Daoy (cell line): ENCODE results near the gene ZNF433. TPM values are rescaled to one million over a fixed set of nuclear protein-coding genes. Genes with fewer than 3 reads are reported as not detected.
"Not testable (repeated sequence)": the region's sequence is repeated elsewhere in the genome, so short reads cannot be mapped to it uniquely, and the experiment has no call there.

Experiments
- DNase-seq: peaks from one replicate; pipeline ENCODE4 v3.0.0-alpha.2; 2015; ENCODE audit warnings: low read depth
- total RNA-seq: library from RNA; depleted of rRNA; stranded (reverse); fragments of >200 nt; shearing (Covaris generic); gene quantifications from 2 replicates; pipeline ENCODE4 v1.2.3, GENCODE V29; 2014; rRNA removed

The ZNF433 gene
- 3.3 and 9.7 TPM in 2 replicates for total RNA-seq

DNA sequence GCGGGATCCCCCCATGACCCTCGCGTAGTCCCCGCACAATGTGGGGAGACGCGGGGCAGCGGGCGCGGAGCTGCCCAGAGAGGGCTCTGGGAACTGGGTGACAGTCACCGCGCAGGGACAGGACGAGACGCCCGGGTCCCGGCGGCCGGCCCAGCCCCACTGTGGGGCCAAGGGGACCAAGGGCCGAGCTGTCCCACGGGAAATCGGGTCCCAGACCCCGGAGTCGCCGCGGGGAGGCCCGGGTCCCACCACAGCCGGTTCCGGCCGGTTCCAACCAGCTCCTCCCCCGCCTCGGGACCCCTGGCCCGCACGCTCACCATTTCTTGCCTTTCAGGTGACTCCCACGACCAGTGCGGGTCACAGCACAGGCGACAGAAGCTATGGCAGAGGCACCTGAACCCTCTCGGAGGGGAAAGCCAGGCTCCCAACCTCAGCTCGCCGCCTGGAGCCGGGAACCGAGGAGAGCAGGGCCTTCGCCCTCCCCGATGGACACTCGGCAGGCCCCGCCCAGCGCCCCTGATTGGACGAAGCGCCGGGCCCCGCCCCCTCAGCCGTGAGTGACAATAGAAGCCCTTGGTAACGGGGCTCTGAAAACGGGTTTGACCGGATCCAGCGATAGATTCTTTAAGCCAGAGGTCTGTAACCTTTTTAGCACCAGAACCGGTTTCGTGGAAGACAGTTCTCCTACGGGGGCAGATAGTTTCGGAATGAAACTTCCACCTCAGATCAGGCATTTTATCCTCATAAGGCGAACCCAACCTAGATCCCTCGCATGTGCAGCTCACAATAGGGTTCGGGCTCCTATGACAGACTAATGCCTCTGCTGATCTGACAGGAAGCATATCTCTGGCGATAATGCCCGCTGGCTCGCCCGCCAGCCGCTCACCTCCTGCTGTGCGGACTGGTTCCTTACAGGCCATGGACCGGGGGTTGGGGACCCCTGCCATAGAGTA, at the start of gene ZNF433:
Gene ZNF433 (minus strand): TSS at position 460 of the 953 bp plus-strand sequence. CDS start 140 bp downstream, at position 320.
- peak; percentile 91 for DNase-seq

DNA sequence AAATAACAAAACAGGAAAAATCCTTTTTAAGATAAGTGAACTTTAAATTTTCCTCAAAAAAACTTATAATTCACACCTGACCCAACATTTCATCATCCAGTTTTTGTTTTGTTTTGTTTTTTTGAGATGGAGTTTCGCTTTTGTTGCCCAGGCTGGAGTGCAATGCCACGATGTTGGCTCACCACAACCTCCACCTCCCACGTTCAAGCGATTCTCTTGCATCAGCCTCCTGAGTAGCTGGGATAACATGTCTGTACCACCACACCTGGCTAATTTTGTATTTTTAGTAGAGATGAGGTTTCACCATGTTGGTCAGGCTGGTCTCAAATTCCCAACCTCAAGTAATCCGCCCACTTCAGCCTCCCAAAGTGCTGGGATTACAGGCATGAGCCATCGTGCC, 47.9 kb upstream of the ZNF433 start:
- not testable (repeated sequence) for DNase-seq

DNA sequence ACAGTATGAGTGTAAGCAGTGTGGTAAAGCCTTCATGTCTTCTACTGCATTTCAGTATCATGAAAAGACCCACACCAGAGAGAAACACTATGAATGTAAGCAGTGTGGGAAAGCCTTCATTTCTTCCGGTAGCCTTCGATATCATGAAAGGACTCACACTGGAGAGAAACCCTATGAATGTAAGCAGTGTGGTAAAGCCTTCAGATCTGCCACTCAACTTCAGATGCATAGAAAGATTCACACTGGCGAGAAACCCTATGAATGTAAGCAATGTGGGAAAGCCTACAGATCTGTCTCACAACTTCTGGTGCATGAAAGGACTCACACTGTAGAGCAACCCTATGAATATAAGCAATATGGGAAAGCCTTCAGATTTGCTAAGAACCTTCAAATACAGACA, 41.9 kb upstream of the ZNF433 start:
- DNase-seq: no peak

DNA sequence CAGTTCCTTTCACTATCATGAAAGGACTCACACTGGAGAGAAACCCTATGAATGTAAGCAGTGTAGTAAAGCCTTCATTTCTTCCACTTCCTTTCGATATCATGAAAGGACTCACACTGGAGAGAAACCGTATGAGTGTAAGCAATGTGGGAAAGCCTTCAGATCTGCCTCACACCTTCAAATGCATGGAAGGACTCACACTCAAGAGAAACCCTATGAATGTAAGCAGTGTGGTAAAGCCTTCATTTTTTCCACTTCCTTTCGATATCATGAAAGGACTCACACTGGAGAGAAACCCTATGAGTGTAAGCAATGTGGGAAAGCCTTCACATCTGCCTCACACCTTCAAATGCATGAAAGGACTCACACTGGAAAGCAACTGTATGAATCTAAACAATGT, 40.9 kb upstream of the ZNF433 start:
- DNase-seq: not testable (repeated sequence)

DNA sequence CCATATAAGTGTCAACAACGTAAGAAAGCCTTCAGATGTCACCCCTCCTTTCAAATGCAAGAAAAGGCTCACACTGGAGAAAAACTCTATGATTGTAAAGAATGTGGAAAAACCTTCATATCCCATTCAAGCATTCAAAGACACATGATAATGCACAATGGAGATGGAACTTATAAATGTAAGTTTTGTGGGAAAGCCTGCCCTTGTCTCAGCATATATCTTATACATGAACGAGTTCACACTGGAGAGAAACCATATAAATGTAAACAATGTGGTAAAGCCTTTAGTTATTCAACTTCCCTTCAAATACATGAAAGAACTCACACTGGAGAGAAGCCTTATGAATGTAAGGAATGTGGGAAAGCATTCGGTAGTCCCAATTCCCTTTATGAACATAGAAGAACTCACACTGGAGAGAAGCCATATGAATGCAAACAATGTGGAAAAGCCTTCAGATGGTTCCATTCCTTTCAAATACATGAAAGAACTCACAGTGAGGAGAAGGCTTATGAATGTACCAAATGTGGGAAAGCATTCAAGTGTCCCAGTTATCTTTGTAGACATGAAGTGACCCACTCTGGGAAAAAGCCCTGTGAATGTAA, 40.2 kb upstream of the ZNF433 start:
- DNase-seq: no peak

DNA sequence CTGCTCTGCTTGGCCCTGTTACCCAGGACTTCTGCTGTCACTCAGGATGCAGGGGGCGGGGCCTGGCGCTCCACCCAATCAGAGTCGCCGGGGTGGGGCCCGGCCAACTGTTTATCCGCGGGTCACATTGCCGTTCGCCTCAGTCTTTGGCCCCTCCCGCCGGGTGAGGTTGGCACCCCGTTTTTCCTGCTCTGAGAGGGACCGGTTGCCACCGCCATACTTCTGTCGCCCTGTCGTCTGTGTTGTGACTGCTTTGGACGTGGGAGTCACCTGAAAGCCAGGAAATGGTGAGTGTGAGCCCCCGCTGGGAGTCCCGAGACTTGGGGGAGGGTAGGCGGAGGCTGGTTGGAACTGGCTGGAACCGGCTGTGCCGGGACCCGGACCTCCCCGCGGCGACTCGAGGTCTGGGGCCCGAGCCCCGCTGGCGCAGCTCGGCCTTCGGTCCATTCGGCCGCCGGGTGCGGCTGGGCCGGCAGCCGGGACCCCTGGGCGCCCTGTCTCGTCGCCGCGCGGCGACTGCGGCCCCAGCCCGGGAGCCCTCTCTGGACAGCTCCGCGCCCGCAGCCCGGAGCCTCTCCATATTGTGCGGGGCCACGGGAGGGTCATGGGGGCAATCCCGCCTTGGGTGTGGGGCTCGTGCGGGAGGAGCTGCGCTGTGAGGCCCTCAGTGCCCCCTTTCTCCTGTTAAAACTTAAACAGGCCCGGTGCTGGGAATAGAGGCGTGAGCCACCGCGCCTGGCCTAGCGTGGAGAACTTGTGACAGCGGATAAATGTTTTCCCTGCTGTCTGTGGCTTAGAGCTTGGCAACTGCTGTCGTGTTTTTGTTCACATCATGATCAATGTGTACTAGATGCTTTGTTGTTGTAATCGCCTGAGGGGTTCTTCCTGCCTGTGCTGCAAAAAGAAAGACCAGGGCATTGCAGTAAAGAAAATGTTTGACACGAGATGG, 29.4 kb upstream of the ZNF433 start, which contains the start of gene ZNF844:
Gene ZNF844 (plus strand): TSS at position 142 of the 949 bp plus-strand sequence. CDS start 143 bp downstream, at position 285.
- peak; percentile 87 for DNase-seq

DNA sequence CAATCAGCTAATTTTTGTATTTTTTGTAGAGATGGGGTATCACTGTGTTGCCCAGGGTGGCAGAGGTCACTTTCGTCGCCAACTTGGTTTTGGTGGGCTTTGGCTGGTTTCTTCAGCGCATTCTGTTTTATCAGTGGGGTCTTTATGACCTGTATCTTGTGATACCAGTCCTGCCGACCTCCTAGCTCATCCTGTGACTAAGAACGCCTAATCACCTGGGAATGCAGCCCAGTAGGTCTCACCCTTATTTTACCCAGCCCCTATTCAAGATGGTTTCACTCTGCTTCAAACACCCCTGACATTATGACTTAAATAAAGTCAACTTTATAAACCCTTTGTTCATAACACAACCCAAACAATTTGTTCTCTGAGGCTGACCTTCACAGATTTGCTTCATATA, 20.3 kb upstream of the ZNF433 start:
- DNase-seq: no peak

DNA sequence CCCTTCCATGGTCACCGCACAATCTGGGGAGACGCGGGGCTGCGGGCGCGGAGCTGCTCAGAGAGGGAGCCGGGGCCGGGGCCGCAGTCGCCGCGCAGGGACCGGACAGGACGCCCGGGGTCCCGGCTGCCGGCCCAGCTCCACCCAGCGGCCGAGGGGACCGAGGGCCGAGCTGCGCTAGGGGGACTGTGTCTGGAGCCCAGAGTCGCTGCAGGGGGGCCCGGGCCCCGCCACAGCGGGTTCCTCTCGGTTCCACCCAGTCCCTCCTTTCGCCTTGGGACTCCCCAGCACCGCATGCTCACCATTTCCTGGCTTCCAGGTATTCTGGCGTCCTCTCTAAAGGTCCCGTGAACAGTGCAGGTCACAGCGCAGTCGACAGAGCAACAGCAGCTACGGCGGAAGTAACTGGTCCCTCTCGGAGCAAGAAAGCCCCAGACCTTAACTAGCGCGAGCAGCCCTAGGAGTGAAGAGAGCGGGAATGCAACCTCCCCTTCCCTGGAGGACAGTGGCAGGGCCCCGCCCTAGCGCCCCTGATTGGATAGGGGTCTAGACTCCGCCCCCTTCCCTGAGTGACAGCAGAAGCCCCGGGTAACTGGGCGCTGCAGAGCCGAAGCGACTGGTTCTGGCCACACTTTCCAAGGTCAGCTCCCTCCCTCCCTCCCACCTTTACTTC, 17.2 kb upstream of the ZNF433 start, which contains the start of gene ZNF878:
Gene ZNF878 (minus strand): TSS at position 465 of the 673 bp plus-strand sequence. CDS start 160 bp downstream, at position 305.
- DNase-seq: peak; percentile 94

DNA sequence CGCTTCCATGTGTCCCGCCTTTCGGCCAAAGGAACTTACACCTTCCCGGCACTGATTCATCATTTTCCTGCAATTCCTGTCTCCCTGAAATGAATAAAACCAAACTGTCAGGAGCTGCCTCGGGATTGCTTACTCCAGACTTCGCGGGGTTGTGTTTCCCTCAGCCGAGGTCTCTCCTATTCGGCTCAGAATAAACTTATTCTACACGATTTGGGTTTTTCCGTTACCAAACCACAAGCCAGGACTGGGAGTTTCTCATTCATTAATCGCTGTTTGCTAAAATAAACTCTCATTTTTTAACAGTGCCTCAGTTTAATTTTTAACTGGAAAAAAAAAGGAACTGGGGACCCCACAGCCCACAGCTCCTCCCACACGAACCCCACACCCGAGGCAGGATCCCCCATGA, 16.6 kb upstream of the ZNF433 start:
- peak; percentile 22 for DNase-seq

DNA sequence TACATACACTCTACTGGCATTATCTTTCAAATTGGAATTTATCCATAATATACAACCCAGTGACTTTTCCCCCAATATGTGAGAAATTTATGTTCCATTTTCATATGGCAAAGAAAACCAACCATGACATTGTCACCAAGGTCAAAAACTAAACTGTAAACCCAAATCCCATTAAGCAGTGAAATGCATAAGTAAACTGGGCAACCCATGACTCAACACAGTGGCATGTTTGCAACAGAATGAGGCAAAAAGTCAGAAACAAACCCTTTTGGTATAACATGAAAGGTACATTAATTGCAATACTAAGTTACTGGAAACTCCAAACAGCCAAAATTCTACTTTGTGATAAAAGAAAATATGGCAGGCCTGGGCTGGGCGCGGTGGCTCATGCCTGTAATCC, 12.4 kb upstream of the ZNF433 start:
- DNase-seq: no peak

DNA sequence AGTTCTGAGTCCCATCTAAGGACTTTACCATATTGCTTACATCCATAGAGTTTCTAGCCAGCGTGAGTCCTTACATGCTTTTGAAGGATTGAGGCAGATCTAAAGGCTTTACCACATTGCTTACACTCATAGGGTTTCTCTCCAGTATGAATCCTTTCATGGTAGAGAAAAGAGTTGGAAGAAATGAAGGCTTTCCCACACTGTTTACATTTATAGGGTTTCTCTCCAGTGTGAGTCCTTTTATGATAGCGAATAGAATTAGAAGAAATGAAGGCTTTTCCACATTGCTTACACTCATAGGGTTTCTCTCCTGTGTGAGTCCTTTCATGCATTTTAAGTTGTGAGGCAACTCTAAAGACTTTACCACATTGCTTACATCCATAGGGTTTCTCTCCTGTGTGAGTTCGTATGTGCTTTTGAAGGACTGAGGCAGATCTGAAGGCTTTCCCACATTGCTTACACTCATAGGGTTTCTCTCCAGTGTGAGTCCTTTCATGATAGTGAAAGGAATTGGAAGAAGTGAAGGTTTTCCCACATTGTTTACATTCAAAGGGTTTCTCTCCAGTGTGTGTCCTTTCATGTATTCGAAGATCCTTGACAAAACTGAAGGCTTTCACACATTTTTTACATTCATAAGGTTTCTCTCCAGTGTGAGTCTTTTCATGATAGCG, 8.4 kb upstream of the ZNF433 start:
- no peak for DNase-seq

DNA sequence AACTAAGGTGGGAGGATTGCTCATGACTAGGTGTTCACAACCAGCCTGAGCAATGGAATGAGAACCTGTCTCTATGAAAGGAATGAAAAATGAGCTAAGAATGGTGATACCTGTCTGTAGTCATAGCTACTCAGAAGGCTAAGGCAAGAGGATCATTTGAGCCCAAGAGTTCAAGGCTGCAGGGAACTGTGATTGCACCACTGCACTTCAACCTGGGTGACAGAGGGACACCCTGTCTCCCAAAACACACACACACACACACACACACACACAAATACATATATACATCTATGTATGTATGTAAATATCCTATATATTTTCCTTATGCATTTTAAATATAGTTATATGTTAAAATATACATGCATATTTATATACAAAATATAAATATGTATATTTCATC, 7.4 kb upstream of the ZNF433 start:
- no peak for DNase-seq

DNA sequence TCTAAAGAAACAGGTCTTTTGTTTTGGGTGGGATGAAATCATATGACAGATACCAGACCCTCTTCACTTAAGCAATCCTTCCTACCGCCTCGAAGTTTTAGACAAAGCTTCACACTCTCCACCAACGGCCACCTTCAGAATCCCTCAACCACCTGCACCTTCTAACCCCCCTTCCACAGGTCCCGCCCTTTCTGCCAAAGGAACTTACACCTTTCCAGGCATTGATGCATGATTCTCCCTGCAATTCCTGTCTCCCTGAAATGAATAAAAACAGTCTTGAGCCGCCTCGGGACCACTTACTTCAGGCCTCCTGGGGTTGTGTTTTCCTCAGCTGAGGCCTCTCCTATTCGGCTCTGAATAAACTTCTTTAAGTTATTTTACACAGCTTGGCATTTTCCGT, 859 bp downstream of the ZNF433 start:
- DNase-seq: no peak

DNA sequence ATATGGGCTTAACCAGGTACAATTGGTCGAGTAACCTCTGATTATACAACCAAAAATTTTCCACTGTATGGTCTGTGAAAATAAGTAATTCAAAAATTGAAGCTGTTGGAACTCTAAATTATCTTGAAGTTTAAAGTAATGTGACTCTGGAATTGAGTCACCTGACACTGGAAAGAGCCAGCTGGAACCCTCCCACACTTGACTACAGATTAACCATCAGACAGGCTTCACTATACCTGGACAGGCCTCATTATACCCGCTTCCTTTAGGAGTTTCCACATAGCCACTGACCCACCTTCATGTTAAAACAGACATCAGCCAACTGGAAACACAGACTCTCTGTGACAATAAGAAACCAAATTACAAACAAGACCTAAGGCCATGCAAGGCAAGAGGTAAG, 1.3 kb downstream of the ZNF433 start:
- DNase-seq: no peak

DNA sequence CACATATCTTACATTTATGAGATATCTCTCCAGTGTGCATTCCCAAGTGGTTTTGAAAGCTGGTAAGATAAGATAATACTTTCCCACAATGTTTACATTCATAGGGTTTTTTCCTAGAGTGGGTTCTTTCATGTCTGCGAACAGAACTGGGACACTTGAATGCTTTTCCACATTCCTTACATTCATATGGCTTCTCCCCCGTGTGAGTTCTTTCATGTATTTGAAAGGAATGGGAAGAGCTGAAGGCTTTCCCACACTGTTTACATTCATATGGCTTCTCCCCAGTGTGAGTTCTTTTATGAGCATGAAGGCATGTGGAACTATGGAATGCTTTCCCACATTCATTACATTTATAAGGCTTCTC, 19.7 kb downstream of the ZNF433 start:
- DNase-seq: no peak

DNA sequence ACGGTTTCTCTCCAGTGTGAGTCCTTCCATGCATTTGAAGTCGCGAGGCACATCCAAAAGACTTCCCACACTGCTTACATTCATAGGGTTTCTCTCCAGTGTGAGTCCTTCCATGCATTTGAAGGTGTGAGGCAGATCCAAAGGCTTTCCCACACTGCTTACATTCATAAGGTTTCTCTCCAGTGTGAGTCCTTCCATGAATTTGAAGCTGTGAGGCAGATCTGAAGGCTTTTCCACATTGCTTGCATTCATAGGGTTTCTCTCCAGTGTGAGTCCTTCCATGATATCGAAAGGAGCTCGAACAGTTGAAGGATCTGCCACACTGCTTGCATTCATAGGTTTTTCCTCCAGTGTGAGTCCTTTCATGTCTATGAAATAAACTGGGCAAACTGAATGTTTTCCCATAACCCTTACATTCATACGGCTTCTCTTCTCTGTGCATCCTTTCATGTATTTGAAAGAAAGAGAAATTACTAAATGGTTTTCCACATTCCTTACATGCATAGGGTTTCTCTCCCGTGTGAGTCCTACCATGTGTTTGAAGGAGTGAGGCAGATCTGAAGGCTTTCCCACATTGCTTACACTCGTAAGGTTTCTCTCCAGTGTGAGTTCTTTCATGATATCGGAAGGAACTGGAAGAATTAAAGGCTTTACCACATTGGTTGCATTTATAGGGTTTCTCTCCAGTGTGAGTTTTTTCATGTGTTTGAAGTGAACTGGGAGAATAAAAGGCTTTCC, 20.3 kb downstream of the ZNF433 start:
- no peak for DNase-seq

DNA sequence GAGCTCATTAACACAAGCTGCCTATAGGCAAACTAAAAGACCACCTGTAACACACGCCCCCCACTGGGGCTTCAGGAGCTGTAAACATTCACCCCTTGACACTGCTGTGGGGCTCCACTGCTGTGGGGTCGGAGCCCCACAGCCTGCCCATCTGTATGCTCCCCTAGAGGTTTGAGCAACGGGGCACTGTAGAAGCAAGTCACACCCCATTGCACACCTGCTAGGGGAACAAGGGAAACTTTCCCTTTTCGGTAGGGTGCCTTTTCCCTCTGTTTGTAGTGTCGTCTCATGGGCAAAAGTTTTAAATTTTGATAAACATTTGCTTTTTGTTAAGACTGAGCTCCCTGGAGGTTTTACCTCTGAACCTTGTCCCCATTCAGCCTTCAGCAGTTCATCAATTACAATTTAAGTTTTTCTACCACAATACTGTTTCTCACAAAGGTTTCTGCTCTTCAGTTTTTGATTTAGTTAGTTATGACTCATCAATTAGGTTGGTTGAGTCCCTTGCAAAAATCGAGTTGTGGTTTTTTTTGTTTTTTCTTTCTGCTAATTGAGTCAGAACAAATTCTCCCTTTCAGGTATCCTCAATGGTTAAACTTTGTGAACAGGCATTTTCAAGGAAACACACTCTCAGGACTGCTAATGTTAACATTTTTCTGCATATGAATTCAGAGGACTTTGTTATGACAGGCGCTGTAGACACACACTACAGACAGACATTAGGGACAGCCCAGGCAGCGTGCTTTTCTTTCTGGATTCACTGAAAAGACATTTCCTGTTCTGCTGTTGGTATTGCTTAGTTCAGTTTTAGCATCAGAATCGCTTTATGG, 35.1 kb downstream of the ZNF433 start:
- no peak for DNase-seq

DNA sequence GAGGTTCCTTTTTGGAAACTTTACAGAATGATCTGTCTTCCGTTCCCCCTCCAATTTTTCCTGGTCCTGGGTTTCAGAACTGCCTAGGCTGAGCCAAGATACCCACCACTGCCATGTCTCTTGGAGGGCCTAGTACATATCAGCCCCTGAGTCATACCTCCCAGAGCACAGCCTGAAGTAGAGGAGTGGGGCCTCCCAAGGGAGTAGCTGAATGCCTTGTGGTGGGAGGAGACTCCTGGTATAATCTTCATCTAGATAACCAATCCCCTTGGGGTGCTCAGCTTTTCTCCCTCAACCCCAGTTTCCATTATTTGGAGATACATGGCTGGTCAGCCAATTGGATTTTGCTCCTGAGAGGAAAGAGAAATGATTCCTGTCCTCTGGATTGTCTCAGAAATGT, 40.3 kb downstream of the ZNF433 start:
- peak; percentile 66 for DNase-seq

DNA sequence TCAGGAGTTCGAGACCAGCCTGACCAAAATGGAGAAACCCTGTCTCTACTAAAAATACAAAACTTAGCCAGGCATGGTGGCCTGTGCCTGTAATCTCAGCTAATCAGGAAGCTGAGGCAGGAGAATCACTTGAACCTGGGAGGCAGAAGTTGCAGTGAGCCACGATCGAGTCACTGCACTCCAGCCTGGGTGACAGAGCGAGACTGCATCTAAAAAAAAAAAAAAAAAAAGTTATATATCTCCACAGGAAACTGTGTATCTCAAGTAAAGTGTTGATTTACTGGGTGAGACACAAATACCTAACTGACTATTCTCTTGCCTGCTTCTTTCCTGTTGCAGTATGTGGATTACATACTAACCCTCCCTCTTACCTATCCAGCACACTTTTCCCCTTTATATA, 43.6 kb downstream of the ZNF433 start:
- not testable (repeated sequence) for DNase-seq
